ENCODE measurements around the gene MPRIP. TPM values are rescaled to one million over a fixed set of nuclear protein-coding genes. Genes with fewer than 3 reads are reported as not detected.

The MPRIP gene
- total and polyA plus RNA-seq, 2 of the 13 experiments (the other 11 are each of a cell fraction or from before 2014, with no cell fraction given) = 50.2 to 52.4 TPM

- no peak for TF ChIP-seq SOX6 (IDR thresholded peaks at IDR 0.05)
- peak; percentile 32; the same call in 1 of the 2 replicates for TF ChIP-seq SOX6 (CRISPR knock-in tag; IDR thresholded peaks at IDR 0.05)
- TF ChIP-seq PCBP1 (IDR thresholded peaks at IDR 0.05; ENCODE audit: borderline replicate concordance, low read depth, low read length) = no peak
- TF ChIP-seq LCORL (IDR thresholded peaks at IDR 0.05) = no peak
- 0 out of 2 replicates have a peak, but pooled peaks have one; percentile 13 for TF ChIP-seq LCORL (CRISPR knock-in tag; IDR thresholded peaks at IDR 0.05)
- TF ChIP-seq TFAP4 (IDR thresholded peaks at IDR 0.05; ENCODE audit: borderline replicate concordance, low read depth) = peak; percentile 86; the same call in 1 of the 2 replicates
- TF ChIP-seq YY1 (IDR thresholded peaks at IDR 0.05; ENCODE audit: insufficient read depth, insufficient replicate concordance, low read depth, low read length) = no peak
- TF ChIP-seq TEAD3 (CRISPR knock-in tag; optimal IDR thresholded peaks at IDR 0.05; ENCODE audit: borderline replicate concordance) = peak; percentile 73
- peak; percentile 44 for TF ChIP-seq HNRNPLL (IDR thresholded peaks at IDR 0.05; ENCODE audit: low read depth, low read length, poor library complexity, severe bottlenecking)
- 0 out of 2 replicates have a peak, but pooled peaks have one; percentile 55 for TF ChIP-seq MEIS1 (CRISPR knock-in tag; IDR thresholded peaks at IDR 0.05; ENCODE audit: borderline replicate concordance)
- TF ChIP-seq SIN3A (IDR thresholded peaks at IDR 0.05; ENCODE audit: borderline replicate concordance, low read depth, low read length) = peak; percentile 32; the same call in 1 of the 2 replicates
- peak; percentile 24; the same call in 1 of the 2 replicates for TF ChIP-seq FOXA3 (CRISPR knock-in tag; IDR thresholded peaks at IDR 0.05)
- TF ChIP-seq ZNF644 (CRISPR knock-in tag; IDR thresholded peaks at IDR 0.05; ENCODE audit: low read depth) = 0 out of 2 replicates have a peak, but pooled peaks have one; percentile 44
- peak; percentile 60 for TF ChIP-seq ZNF18 (CRISPR knock-in tag; IDR thresholded peaks at IDR 0.05; ENCODE audit: insufficient replicate concordance)
- TF ChIP-seq IKZF5 (CRISPR knock-in tag; IDR thresholded peaks at IDR 0.05) = 0 out of 2 replicates have a peak, but pooled peaks have one; percentile 61
- no peak for TF ChIP-seq ZNF572 (CRISPR knock-in tag; IDR thresholded peaks at IDR 0.05)
- peak; percentile 39; the same call in 1 of the 2 replicates for TF ChIP-seq ZNF430 (CRISPR knock-in tag; IDR thresholded peaks at IDR 0.05)
- peak; percentile 37 for TF ChIP-seq ASH2L (IDR thresholded peaks at IDR 0.05; ENCODE audit: insufficient read length, low read depth, low read length)
- no peak for TF ChIP-seq EZH2 (conservative IDR thresholded peaks at IDR 0.05; ENCODE audit: low read depth, low read length)
- TF ChIP-seq ZNF431 (CRISPR knock-in tag; IDR thresholded peaks at IDR 0.05; ENCODE audit: borderline replicate concordance, low read depth) = no peak
- no peak for TF ChIP-seq FOXK2 (IDR thresholded peaks at IDR 0.05)
- no peak for TF ChIP-seq ZNF484 (CRISPR knock-in tag; IDR thresholded peaks at IDR 0.05; ENCODE audit: borderline replicate concordance, low read depth)
- TF ChIP-seq GATAD2A (CRISPR knock-in tag; IDR thresholded peaks at IDR 0.05) = peak; percentile 62; the same call in 1 of the 2 replicates
- TF ChIP-seq SP140L (CRISPR knock-in tag; IDR thresholded peaks at IDR 0.05; ENCODE audit: borderline replicate concordance) = no peak
- no peak for TF ChIP-seq ZNF577 (CRISPR knock-in tag; IDR thresholded peaks at IDR 0.05; ENCODE audit: borderline replicate concordance, low read depth)
- no peak; the same call in 1 of the 2 replicates for TF ChIP-seq ZNF792 (CRISPR knock-in tag; IDR thresholded peaks at IDR 0.05)
- TF ChIP-seq ZNF331 (CRISPR knock-in tag; IDR thresholded peaks at IDR 0.05) = no peak
- no peak for TF ChIP-seq ZNF496 (CRISPR knock-in tag; IDR thresholded peaks at IDR 0.05; ENCODE audit: insufficient replicate concordance)
- 0 out of 2 replicates have a peak, but pooled peaks have one; percentile 36 for TF ChIP-seq DMAP1 (CRISPR knock-in tag; IDR thresholded peaks at IDR 0.05)
These were observed 10.0 kb upstream of the MPRIP start (continued) for GRCh38 chr17:17032131-17032692.
